Thymus (tissue), 11 donors: ENCODE measurements around the gene TAF3. TPM values are rescaled to one million over a fixed set of nuclear protein-coding genes. Genes with fewer than 3 reads are reported as not detected.
A peak's percentile ranks its signal among the peaks of the same experiment; 100 is the strongest.

ENCODE experiments used
- DNase-seq, 9 donors: peaks; one replicate each; pipeline ENCODE4 v3.0.0-alpha.2; 2013; ENCODE audit warnings: low spot score in 9 of 9, low read depth in 6 of 9, missing footprints in 1 of 9
- H3K27ac ChIP-seq, 2 donors: one replicate each; pipeline ENCODE4 v1.5.1; 2013; ENCODE audit warnings: control low read depth in 1 of 2, low read depth in 1 of 2, low read length in 1 of 2, mild to moderate bottlenecking in 1 of 2, moderate library complexity in 1 of 2
- H3K27me3 ChIP-seq, 2 donors: one replicate each; pipeline ENCODE4 v1.5.1; 2013; ENCODE audit warnings: low read length in 1 of 2; ENCODE audit not compliant: control insufficient read depth in 2 of 2, insufficient read depth in 1 of 2
- H3K36me3 ChIP-seq, 2 donors: one replicate each; pipeline ENCODE4 v1.5.1; 2013; ENCODE audit warnings: low read length in 1 of 2, mild to moderate bottlenecking in 1 of 2, moderate library complexity in 1 of 2; ENCODE audit not compliant: control insufficient read depth in 2 of 2, insufficient read depth in 2 of 2
- H3K4me1 ChIP-seq, 2 donors: one replicate each; pipeline ENCODE4 v1.5.1; 2013; ENCODE audit warnings: low read length in 2 of 2; ENCODE audit not compliant: control insufficient read depth in 2 of 2, insufficient read depth in 2 of 2
- H3K4me3 ChIP-seq, 2 donors: one replicate each; pipeline ENCODE4 v1.5.1; 2013; ENCODE audit warnings: low read length in 2 of 2, control low read depth in 1 of 2, mild to moderate bottlenecking in 1 of 2
- H3K9me3 ChIP-seq, 2 donors: one replicate each; pipeline ENCODE4 v1.5.1; 2013; ENCODE audit warnings: low read length in 1 of 2, mild to moderate bottlenecking in 1 of 2; ENCODE audit not compliant: control insufficient read depth in 2 of 2, insufficient read depth in 1 of 2
- WGBS: extraction: QIAGEN DNeasy Blood & Tissue Kit; methylation state at CpG from one replicate; pipeline ENCODE4 v1.1.7; 2013; 5-methylcytosine and 5-hydroxymethylcytosine counted together
- polyA plus RNA-seq: library from polyadenylated mRNA; stranded (reverse); fragments of 200-250 nt; gene quantifications from one replicate; pipeline ENCODE4 v1.2.3, GENCODE V29; 2013
- total RNA-seq: library from RNA; stranded (reverse); fragments of 120-200 nt; gene quantifications from one replicate; pipeline ENCODE4 v1.2.4, GENCODE V29; 2013
- donor health status: healthy.

TAF3 gene
- total and polyA plus RNA-seq, 2 donors, result 2.2 to 5.7 TPM

- peaks cover 0 to 8% of the 10 kb centered on the region in 2 donors for H3K9me3 ChIP-seq
- DNase-seq, result peak in 7 of 9 donors; percentile 76 to 95 (median 89)
Observed at GRCh38 chr10:8053446-8054243, 235.3 kb downstream of the TAF3 start.

GRCh38 chr10:8054244-8054493 lies 235.9 kb downstream of the TAF3 start:
- Histone ChIP-seq H3K27ac (peak overlapping the region; percentile 42 to 76), H3K27me3 (peaks cover 41 to 60% of the 10 kb centered on the region in 2 donors), H3K4me3 (peak overlapping the region; percentile 78 to 97), H3K4me1 (peaks cover 51 to 72% of the 10 kb centered on the region in 2 donors), H3K9me3 (peaks cover 0 to 7% of the 10 kb centered on the region in 2 donors), H3K36me3 (peaks cover 13 to 20% of the 10 kb centered on the region in 2 donors)
- DNase-seq, result no peak
- under 1% methylated on average over 25 of the region's 25 CpGs for WGBS

More at GRCh38 chr10:8053446-8054243, 235.3 kb downstream of the TAF3 start:
- H3K4me3 ChIP-seq, result peak overlapping the region; percentile 78 to 97
- under 1% methylated on average over 60 of the region's 60 CpGs for WGBS
- H3K36me3 ChIP-seq, result peaks cover 7 to 15% of the 10 kb centered on the region in 2 donors
- peak overlapping the region; percentile 60 to 76 for H3K27ac ChIP-seq
- peaks cover 46 to 65% of the 10 kb centered on the region in 2 donors for H3K27me3 ChIP-seq
- H3K4me1 ChIP-seq, result peaks cover 46 to 72% of the 10 kb centered on the region in 2 donors

- peak in 6 of 9 donors; percentile 77 to 95 (median 89) for DNase-seq
- Histone ChIP-seq H3K4me1 (peaks cover 47 to 72% of the 10 kb centered on the region in 2 donors), H3K36me3 (peaks cover 14 to 25% of the 10 kb centered on the region in 2 donors), H3K4me3 (peak within 1 kb of the TSS; percentile 78 to 97), H3K9me3 (peaks cover 0 to 7% of the 10 kb centered on the region in 2 donors), H3K27me3 (peaks cover 35 to 54% of the 10 kb centered on the region in 2 donors), H3K27ac (peak within 1 kb of the TSS; percentile 88 to 98)
- under 1% methylated on average over 65 of the region's 65 CpGs for WGBS
Observed at GRCh38 chr10:8054494-8055407, 236.4 kb downstream of the TAF3 start, which contains the start of gene GATA3. GATA3 (plus strand) TSS chr10:8054688; CDS start chr10:8055656, 968 bp downstream.

GRCh38 chr10:8055420-8056349 lies 237.4 kb downstream of the TAF3 start:
- DNase-seq, result peak in 1 of 9 donors; percentile 75
- peaks cover 26 to 45% of the 10 kb centered on the region in 2 donors for H3K27me3 ChIP-seq
- 2% methylated on average over 85 of the region's 85 CpGs for WGBS
- peaks cover 0 to 7% of the 10 kb centered on the region in 2 donors for H3K9me3 ChIP-seq
- H3K27ac ChIP-seq, result peak overlapping the region; percentile 88 to 98
- H3K4me1 ChIP-seq, result peaks cover 48 to 72% of the 10 kb centered on the region in 2 donors
- peaks cover 14 to 34% of the 10 kb centered on the region in 2 donors for H3K36me3 ChIP-seq
- H3K4me3 ChIP-seq, result peak overlapping the region; percentile 78 to 97

- Histone ChIP-seq H3K27ac (peak overlapping the region; percentile 88 to 98), H3K36me3 (peaks cover 14 to 41% of the 10 kb centered on the region in 2 donors), H3K4me1 (peaks cover 45 to 73% of the 10 kb centered on the region in 2 donors), H3K4me3 (peak overlapping the region; percentile 78 to 97), H3K9me3 (peaks cover 0 to 7% of the 10 kb centered on the region in 2 donors), H3K27me3 (peaks cover 19 to 38% of the 10 kb centered on the region in 2 donors)
- DNase-seq, result peak in 1 of 9 donors; percentile 61
- WGBS, result 20% methylated on average over 6 of the region's 6 CpGs
Observed at GRCh38 chr10:8056378-8056777, 238.1 kb downstream of the TAF3 start.

GRCh38 chr10:8056871-8057331 lies 238.6 kb downstream of the TAF3 start:
- WGBS, result 9% methylated on average over 13 of the region's 13 CpGs
- peaks cover 14 to 35% of the 10 kb centered on the region in 2 donors for H3K27me3 ChIP-seq
- peaks cover 0 to 9% of the 10 kb centered on the region in 2 donors for H3K9me3 ChIP-seq
- peaks cover 46 to 74% of the 10 kb centered on the region in 2 donors for H3K4me1 ChIP-seq
- H3K36me3 ChIP-seq, result peaks cover 18 to 46% of the 10 kb centered on the region in 2 donors
- DNase-seq, result peak in 3 of 9 donors; percentile 62 to 79 (median 67)
- H3K4me3 ChIP-seq, result peak overlapping the region; percentile 78 to 97
- H3K27ac ChIP-seq, result peak overlapping the region; percentile 88 to 98

GRCh38 chr10:8057636-8058273 lies 239.4 kb downstream of the TAF3 start:
- Histone ChIP-seq H3K4me1 (peaks cover 46 to 74% of the 10 kb centered on the region in 2 donors), H3K36me3 (peaks cover 27 to 55% of the 10 kb centered on the region in 2 donors), H3K9me3 (peaks cover 0 to 4% of the 10 kb centered on the region in 2 donors), H3K4me3 (peak overlapping the region; percentile 78 to 97), H3K27me3 (peaks cover 5 to 27% of the 10 kb centered on the region in 2 donors), H3K27ac (peak overlapping the region; percentile 54 to 98)
- 80% methylated on average over 15 of the region's 15 CpGs for WGBS
- DNase-seq, result peak in 1 of 9 donors; percentile 46
